ENCODE measurements around the gene TAX1BP3. TPM values are rescaled to one million over a fixed set of nuclear protein-coding genes. Genes with fewer than 3 reads are reported as not detected.

TAX1BP3 gene
- total RNA-seq, 2 donors from 2014 or later = 212 to 227 TPM

- DNase-seq (ENCODE audit: low spot score) = no peak
- Histone ChIP-seq H3K36me3 (peaks cover 9% of the 10 kb centered on the region), H3K27ac (peak overlapping the region; percentile 98 to 99), H3K4me3 (peak overlapping the region; percentile 75 to 84), H3K9me3 (no peaks in the 10 kb centered on the region), H3K27me3 (no peaks in the 10 kb centered on the region), H3K4me1 (peaks cover 0 to 42% of the 10 kb centered on the region in 2 donors)
- TF ChIP-seq CTCF (IDR thresholded peaks at IDR 0.05) = no peak
These were observed 638 bp upstream of the TAX1BP3 start for GRCh38 chr17:3669085-3669347.

GRCh38 chr17:3667366-3668278, 756 bp downstream of the TAX1BP3 start:
- DNase-seq (ENCODE audit: low spot score) = peak; percentile 92
- TF ChIP-seq CTCF (IDR thresholded peaks at IDR 0.05) = no peak
- peak overlapping the region; percentile 98 to 99 for H3K27ac ChIP-seq
- peak overlapping the region; percentile 75 to 84 for H3K4me3 ChIP-seq
- no peaks in the 10 kb centered on the region for H3K27me3 ChIP-seq
- H3K9me3 ChIP-seq = no peaks in the 10 kb centered on the region
- H3K36me3 ChIP-seq = peaks cover 22% of the 10 kb centered on the region
- H3K4me1 ChIP-seq = peaks cover 0 to 42% of the 10 kb centered on the region in 2 donors

GRCh38 chr17:3666516-3666915, 1.9 kb downstream of the TAX1BP3 start:
- Histone ChIP-seq H3K27me3 (no peaks in the 10 kb centered on the region), H3K4me1 (peaks cover 0 to 42% of the 10 kb centered on the region in 2 donors), H3K27ac (peak overlapping the region; percentile 98 to 99), H3K36me3 (peaks cover 22% of the 10 kb centered on the region), H3K9me3 (no peaks in the 10 kb centered on the region), H3K4me3 (peak overlapping the region in 1 of 2 donors; percentile 75)
- no peak for DNase-seq (ENCODE audit: low spot score)
- TF ChIP-seq CTCF (IDR thresholded peaks at IDR 0.05) = no peak

- DNase-seq (ENCODE audit: low spot score) = no peak
- peak overlapping the region; percentile 98 to 99 for H3K27ac ChIP-seq
These were observed 2.5 kb downstream of the TAX1BP3 start for GRCh38 chr17:3665834-3666233.

GRCh38 chr17:3663102-3664011, 5.0 kb downstream of the TAX1BP3 start:
- no peak for DNase-seq (ENCODE audit: low spot score)
- Histone ChIP-seq H3K27me3 (no peaks in the 10 kb centered on the region), H3K4me1 (peaks cover 0 to 56% of the 10 kb centered on the region in 2 donors), H3K9me3 (no peaks in the 10 kb centered on the region), H3K27ac (no peak overlapping the region), H3K4me3 (no peak overlapping the region), H3K36me3 (peaks cover 22% of the 10 kb centered on the region)
- TF ChIP-seq CTCF (IDR thresholded peaks at IDR 0.05) = no peak

More at GRCh38 chr17:3665834-3666233, 2.5 kb downstream of the TAX1BP3 start:
- TF ChIP-seq CTCF (IDR thresholded peaks at IDR 0.05) = no peak
- Histone ChIP-seq H3K27me3 (no peaks in the 10 kb centered on the region), H3K36me3 (peaks cover 22% of the 10 kb centered on the region), H3K9me3 (no peaks in the 10 kb centered on the region), H3K4me1 (peaks cover 0 to 45% of the 10 kb centered on the region in 2 donors), H3K4me3 (no peak overlapping the region)
